GM23338 (cell line): ENCODE measurements around the gene CD86. TPM values are rescaled to one million over a fixed set of nuclear protein-coding genes. Genes with fewer than 3 reads are reported as not detected.

Source experiments
- ATAC-seq: fragments of 200-7000 bp; cut with Tn5 transposase; 3 replicates; pipeline ENCODE4 v1.9.1; 2020
- DNase-seq: peaks from one replicate; pipeline ENCODE4 v3.0.0-alpha.2; 2015; ENCODE audit warnings: low spot score
- H2AFZ ChIP-seq: fragments of 200-600 bp; sonication (generic); 2 replicates; pipeline ENCODE4 v1.8.0; 2016; ENCODE audit warnings: antibody characterized with exemption, mild to moderate bottlenecking, moderate library complexity
- H3F3A ChIP-seq: fragments of 200-600 bp; sonication (generic); replicated peaks from 2 replicates; pipeline ENCODE4 v1.8.0; 2017; ENCODE audit warnings: antibody characterized with exemption, mixed run types, low read depth
- H3K27ac ChIP-seq: fragments of 200-600 bp; sonication (generic); 2 replicates; pipeline ENCODE4 v1.6.1; 2016; ENCODE audit warnings: low read depth
- H3K27me3 ChIP-seq: fragments of 200-600 bp; sonication (generic); 2 replicates; pipeline ENCODE4 v1.8.0; 2016; ENCODE audit warnings: mild to moderate bottlenecking, mixed run types, moderate library complexity; ENCODE audit not compliant: insufficient read depth
- H3K36me3 ChIP-seq: fragments of 200-600 bp; sonication (generic); 2 replicates; pipeline ENCODE4 v1.8.0; 2016; ENCODE audit warnings: mild to moderate bottlenecking; ENCODE audit not compliant: insufficient read depth
- H3K4me1 ChIP-seq: fragments of 200-600 bp; sonication (generic); 2 replicates; pipeline ENCODE4 v1.8.0; 2016; ENCODE audit warnings: mild to moderate bottlenecking, moderate library complexity; ENCODE audit not compliant: insufficient read depth
- H3K4me2 ChIP-seq: fragments of 200-600 bp; sonication (generic); 2 replicates; pipeline ENCODE4 v1.7.1; 2017; ENCODE audit warnings: mixed run types
- H3K4me3 ChIP-seq: fragments of 200-600 bp; sonication (generic); 2 replicates; pipeline ENCODE4 v1.6.1; 2016; ENCODE audit warnings: mixed run types
- H3K79me2 ChIP-seq: fragments of 200-600 bp; sonication (generic); replicated peaks from 2 replicates; pipeline ENCODE4 v1.8.0; 2017; ENCODE audit warnings: mild to moderate bottlenecking; ENCODE audit not compliant: insufficient read depth
- H3K9me2 ChIP-seq: fragments of 200-600 bp; sonication (generic); 2 replicates; pipeline ENCODE4 v1.8.0; 2017; ENCODE audit not compliant: insufficient read depth
- H4K20me1 ChIP-seq: fragments of 200-600 bp; sonication (generic); replicated peaks from 2 replicates; pipeline ENCODE4 v1.8.0; 2017; ENCODE audit warnings: mild to moderate bottlenecking; ENCODE audit not compliant: insufficient read depth
- H3K27ac Mint-ChIP-seq: 2 replicates; pipeline ENCODE4 v1.8.0; 2020; ENCODE audit warnings: inconsistent platforms, mild to moderate bottlenecking, moderate library complexity, mixed read lengths
- H3K27me3 Mint-ChIP-seq: 3 replicates; pipeline ENCODE4 v1.8.0; 2022; ENCODE audit warnings: low read depth, mild to moderate bottlenecking, moderate library complexity, mixed read lengths, inconsistent platforms; ENCODE audit not compliant: insufficient read depth, poor library complexity
- H3K36me3 Mint-ChIP-seq: 3 replicates; pipeline ENCODE4 v1.8.0; 2021; ENCODE audit warnings: low read depth, mild to moderate bottlenecking, inconsistent platforms, moderate library complexity, mixed read lengths
- H3K4me1 Mint-ChIP-seq: 3 replicates; pipeline ENCODE4 v1.8.0; 2020; ENCODE audit warnings: mild to moderate bottlenecking, inconsistent platforms, mixed read lengths
- H3K4me3 Mint-ChIP-seq: 3 replicates; pipeline ENCODE4 v1.8.0; 2021; ENCODE audit warnings: moderate library complexity, mild to moderate bottlenecking, inconsistent platforms, mixed read lengths
- H3K9me3 Mint-ChIP-seq: 3 replicates; pipeline ENCODE4 v1.8.0; 2020; ENCODE audit warnings: moderate library complexity, mild to moderate bottlenecking, inconsistent platforms, mixed read lengths
- CREB1 ChIP-seq: fragments of 250-450 bp; sonication (Bioruptor Pico); IDR thresholded peaks from 2 replicates; pipeline ENCODE4 v1.5.0; 2020; ENCODE audit warnings: low read depth, mild to moderate bottlenecking, moderate library complexity
- CTCF ChIP-seq, 2 experiments: fragments of 200-600 bp in 1 of 2; sonication (generic) in 1 of 2; conservative IDR thresholded peaks; 2 replicates each; pipeline versions ENCODE4 v1.5.1 to v1.6.1; 2016 to 2017; ENCODE audit warnings: antibody characterized with exemption in 2 of 2, low read depth in 2 of 2, mild to moderate bottlenecking in 2 of 2, moderate library complexity in 1 of 2
- ETS1 ChIP-seq: IDR thresholded peaks from 2 replicates; pipeline ENCODE4 v1.6.1; 2016; ENCODE audit warnings: antibody characterized with exemption
- EZH2 ChIP-seq: fragments of 200-600 bp; sonication (generic); IDR thresholded peaks from one replicate; pipeline ENCODE4 v1.8.0; 2017; ENCODE audit warnings: antibody characterized with exemption, mild to moderate bottlenecking, low read depth; ENCODE audit not compliant: unreplicated experiment
- JUNB ChIP-seq: IDR thresholded peaks from one replicate; pipeline ENCODE4 v1.6.1; 2016; ENCODE audit warnings: antibody characterized with exemption; ENCODE audit not compliant: unreplicated experiment
- POLR2AphosphoS5 ChIP-seq: IDR thresholded peaks from 2 replicates; pipeline ENCODE4 v1.6.1; 2016; ENCODE audit warnings: antibody characterized with exemption, low read depth
- REST ChIP-seq: IDR thresholded peaks from one replicate; pipeline ENCODE4 v1.6.1; 2018; ENCODE audit warnings: antibody characterized with exemption; ENCODE audit not compliant: unreplicated experiment
- STAT1 ChIP-seq: IDR thresholded peaks from one replicate; pipeline ENCODE4 v1.6.1; 2016; ENCODE audit warnings: antibody characterized with exemption; ENCODE audit not compliant: unreplicated experiment
- ZNF114 ChIP-seq: fragments of 250-450 bp; sonication (Bioruptor Pico); IDR thresholded peaks from 2 replicates; pipeline ENCODE4 v1.5.0; 2020; ENCODE audit warnings: mild to moderate bottlenecking, moderate library complexity
- ZNF331 ChIP-seq: fragments of 250-450 bp; sonication (Bioruptor Pico); IDR thresholded peaks from 2 replicates; pipeline ENCODE4 v1.5.0; 2020; ENCODE audit warnings: low read depth, mild to moderate bottlenecking, moderate library complexity
- polyA plus RNA-seq: library from polyadenylated mRNA; unstranded; fragments of >200 nt; fragmentation: Nextera tagmentation; extraction: Ambion mirVana; gene quantifications from 2 replicates; pipeline ENCODE4 v1.2.1, GENCODE V29; 2016
- total RNA-seq: library from RNA; depleted of rRNA; stranded (reverse); fragments of >200 nt; shearing (Covaris generic); gene quantifications from 2 replicates; pipeline ENCODE4 v1.2.3, GENCODE V29; 2014

Gene CD86
- total and polyA plus RNA-seq, 2 experiments from 2014 or later, result 0.97 TPM; not detected in 1

- Histone ChIP-seq H3K79me2 (no peaks in the 10 kb centered on the region), H3K4me2 (no peak overlapping the region)
- H3K4me3 Mint-ChIP-seq, result no peak overlapping the region
Observed at GRCh38 chr3:122024800-122025199, 30.4 kb upstream of the CD86 start.

GRCh38 chr3:122025296-122025695, 29.9 kb upstream of the CD86 start:
- Histone ChIP-seq H3K9me2 (no peaks in the 10 kb centered on the region), H3K4me3 (no peak overlapping the region), H3K27ac (no peak overlapping the region), H3K4me2 (no peak overlapping the region), H3K36me3 (no peaks in the 10 kb centered on the region), H3K79me2 (no peaks in the 10 kb centered on the region), H3K27me3 (no peaks in the 10 kb centered on the region; the same call in 1 of the 2 replicates), H4K20me1 (no peaks in the 10 kb centered on the region), H3K4me1 (peaks cover 13% of the 10 kb centered on the region), H3F3A (no peaks in the 10 kb centered on the region; the same call in 1 of the 2 replicates), H2AFZ (no peak overlapping the region)
- no peak for ATAC-seq
- Mint-ChIP-seq H3K4me1 (peaks cover 16% of the 10 kb centered on the region), H3K36me3 (no peaks in the 10 kb centered on the region), H3K9me3 (no peaks in the 10 kb centered on the region; the same call in 2 of the 3 replicates), H3K4me3 (no peak overlapping the region), H3K27ac (no peak overlapping the region), H3K27me3 (peaks cover 6% of the 10 kb centered on the region)
- DNase-seq, result no peak
- TF ChIP-seq CREB1 (no peak), ZNF331 (no peak), STAT1 (no peak), ETS1 (no peak), JUNB (no peak), REST (no peak), POLR2AphosphoS5 (no peak), EZH2 (no peak), ZNF114 (CRISPR knock-in tag) (no peak)

More at GRCh38 chr3:122024800-122025199, 30.4 kb upstream of the CD86 start:
- H3K36me3 ChIP-seq, result no peaks in the 10 kb centered on the region
- no peaks in the 10 kb centered on the region; the same call in 1 of the 2 replicates for H3K27me3 ChIP-seq
- Mint-ChIP-seq H3K9me3 (no peaks in the 10 kb centered on the region; the same call in 2 of the 3 replicates), H3K27me3 (peaks cover 6% of the 10 kb centered on the region), H3K4me1 (peaks cover 15% of the 10 kb centered on the region), H3K27ac (no peak overlapping the region), H3K36me3 (no peaks in the 10 kb centered on the region)
- H4K20me1 ChIP-seq, result no peaks in the 10 kb centered on the region
- TF ChIP-seq CTCF (conservative IDR thresholded peaks at IDR 0.05; ENCODE audit: low read depth in 2 of 2), result no peak
- TF ChIP-seq CREB1, result no peak
- TF ChIP-seq ZNF331, result no peak
- TF ChIP-seq STAT1, result no peak
- no peak for TF ChIP-seq EZH2
- no peak overlapping the region for H2AFZ ChIP-seq
- H3F3A ChIP-seq, result no peaks in the 10 kb centered on the region; the same call in 1 of the 2 replicates
- no peak for ATAC-seq
- no peak for DNase-seq
- H3K4me1 ChIP-seq, result peaks cover 13% of the 10 kb centered on the region
- no peak overlapping the region for H3K4me3 ChIP-seq
- no peak overlapping the region for H3K27ac ChIP-seq
- H3K9me2 ChIP-seq, result no peaks in the 10 kb centered on the region
